ENCODE results near the gene CFAP299.

- TF ChIP-seq CTCF (conservative IDR thresholded peaks at IDR 0.05; ENCODE audit: low read depth, low read length): no peak
- TF ChIP-seq EZH2 (IDR thresholded peaks at IDR 0.05; ENCODE audit: borderline replicate concordance, low read depth, low read length, poor library complexity, severe bottlenecking): no peak
These were observed 375.4 kb downstream of the CFAP299 start for GRCh38 chr4:80710748-80711451.
